Epithelial cell of proximal tubule (primary cell): ENCODE results near the gene ZNF319. TPM values are rescaled to one million over a fixed set of nuclear protein-coding genes. Genes with fewer than 3 reads are reported as not detected.

Source experiments
- DNase-seq: peaks from one replicate; pipeline ENCODE4 v3.0.0-alpha.2; 2011; ENCODE audit warnings: low read depth
- H3K4me3 ChIP-seq: 2 replicates; pipeline ENCODE4 v1.5.1; 2011; ENCODE audit warnings: low read depth, mild to moderate bottlenecking, low read length
- CTCF ChIP-seq: conservative IDR thresholded peaks from 2 replicates; pipeline ENCODE4 v1.5.1; 2012; ENCODE audit warnings: low read depth, mild to moderate bottlenecking, low read length
- total RNA-seq: library from RNA; depleted of rRNA; stranded (reverse); fragments of >200 nt; gene quantifications from 2 replicates; pipeline ENCODE4 v1.2.3, GENCODE V29; 2015

Gene ZNF319
- total RNA-seq: 3.0 and 9.1 TPM in 2 replicates

- TF ChIP-seq CTCF: no peak
- peak within 1 kb of the TSS; percentile 96 for H3K4me3 ChIP-seq
- no peak for DNase-seq
Observed at GRCh38 chr16:57999971-58000705, at the start of gene ZNF319. ZNF319 (minus strand) TSS chr16:58000672; CDS start chr16:57998265, 2,407 bp downstream.

GRCh38 chr16:58049232-58050185 is 49.0 kb upstream of the ZNF319 start:
- no peak for TF ChIP-seq CTCF
- no peak overlapping the region for H3K4me3 ChIP-seq
- DNase-seq: no peak

GRCh38 chr16:58048494-58049231 is 48.2 kb upstream of the ZNF319 start:
- DNase-seq: no peak
- no peak overlapping the region for H3K4me3 ChIP-seq
- TF ChIP-seq CTCF: no peak

GRCh38 chr16:58047557-58048348 is 47.3 kb upstream of the ZNF319 start:
- DNase-seq: no peak
- TF ChIP-seq CTCF: no peak
- H3K4me3 ChIP-seq: no peak overlapping the region

- no peak for TF ChIP-seq CTCF
- H3K4me3 ChIP-seq: no peak overlapping the region
- no peak for DNase-seq
Observed at GRCh38 chr16:58046936-58047335, 46.5 kb upstream of the ZNF319 start.
